HFF-Myc (cell line): ENCODE data around the gene LRIG2.
"Not testable (repeated sequence)": the region's sequence is repeated elsewhere in the genome, so short reads cannot be mapped to it uniquely, and the experiment has no call there.

Experiments
- DNase-seq: peaks from one replicate; pipeline ENCODE4 v3.0.0-alpha.2; 2011; ENCODE audit warnings: low read depth; ENCODE audit errors: extremely low read depth
- H3K4me3 ChIP-seq: replicated peaks from 2 replicates; pipeline ENCODE4 v1.5.1; 2011; ENCODE audit warnings: low read depth, mild to moderate bottlenecking, control low read depth, low read length
- TF ChIP-seq, protein P1 (sequence below): IDR thresholded peaks from 2 replicates; pipeline ENCODE4 v1.5.1; 2012; ENCODE audit warnings: mild to moderate bottlenecking, low read depth, low read length, control low read depth; ENCODE audit errors: missing control alignments

The LRIG2 gene

DNA sequence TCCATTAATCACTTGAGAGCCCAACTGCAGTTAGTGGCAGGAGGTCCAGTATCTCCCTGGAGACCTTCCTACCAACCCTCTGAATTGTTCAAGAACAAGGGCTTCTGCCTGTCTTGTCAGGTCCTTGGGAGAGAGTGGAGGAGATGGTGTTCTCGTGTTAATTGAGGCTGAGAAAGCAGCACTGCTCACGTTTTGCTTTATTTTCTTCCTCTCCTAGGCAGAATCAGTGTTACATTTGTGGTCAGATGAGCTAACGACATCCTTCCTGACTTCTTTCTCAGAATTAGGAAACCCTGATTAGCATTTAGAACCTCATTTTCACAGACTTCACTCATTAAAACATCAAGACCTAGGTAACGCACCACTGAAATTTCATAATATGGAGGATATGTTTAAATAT is 26.4 kb upstream of the LRIG2 start:
- TF ChIP-seq, protein P1, sequence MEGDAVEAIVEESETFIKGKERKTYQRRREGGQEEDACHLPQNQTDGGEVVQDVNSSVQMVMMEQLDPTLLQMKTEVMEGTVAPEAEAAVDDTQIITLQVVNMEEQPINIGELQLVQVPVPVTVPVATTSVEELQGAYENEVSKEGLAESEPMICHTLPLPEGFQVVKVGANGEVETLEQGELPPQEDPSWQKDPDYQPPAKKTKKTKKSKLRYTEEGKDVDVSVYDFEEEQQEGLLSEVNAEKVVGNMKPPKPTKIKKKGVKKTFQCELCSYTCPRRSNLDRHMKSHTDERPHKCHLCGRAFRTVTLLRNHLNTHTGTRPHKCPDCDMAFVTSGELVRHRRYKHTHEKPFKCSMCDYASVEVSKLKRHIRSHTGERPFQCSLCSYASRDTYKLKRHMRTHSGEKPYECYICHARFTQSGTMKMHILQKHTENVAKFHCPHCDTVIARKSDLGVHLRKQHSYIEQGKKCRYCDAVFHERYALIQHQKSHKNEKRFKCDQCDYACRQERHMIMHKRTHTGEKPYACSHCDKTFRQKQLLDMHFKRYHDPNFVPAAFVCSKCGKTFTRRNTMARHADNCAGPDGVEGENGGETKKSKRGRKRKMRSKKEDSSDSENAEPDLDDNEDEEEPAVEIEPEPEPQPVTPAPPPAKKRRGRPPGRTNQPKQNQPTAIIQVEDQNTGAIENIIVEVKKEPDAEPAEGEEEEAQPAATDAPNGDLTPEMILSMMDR, result no peak
- no peak for DNase-seq
- no peak overlapping the region for H3K4me3 ChIP-seq

DNA sequence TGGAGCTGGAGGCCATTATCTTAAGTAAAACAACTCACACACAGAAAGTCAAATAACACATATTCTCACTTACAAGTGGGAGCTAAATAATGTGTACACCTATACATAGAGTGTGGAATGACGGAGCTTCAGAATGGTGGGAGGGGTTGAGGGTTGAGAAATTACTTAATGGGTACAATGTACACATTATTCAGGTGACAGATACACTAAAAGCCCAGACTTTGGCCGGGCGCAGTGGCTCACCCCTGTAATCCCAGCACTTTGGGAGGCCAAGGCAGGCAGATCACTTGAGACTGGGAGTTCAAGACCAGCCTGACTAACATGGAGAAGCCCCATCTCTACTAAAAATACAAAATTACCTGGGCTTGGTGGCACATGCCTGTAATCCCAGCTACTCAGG is 24.9 kb upstream of the LRIG2 start:
- TF ChIP-seq, protein P1, result no peak
- no peak for DNase-seq

DNA sequence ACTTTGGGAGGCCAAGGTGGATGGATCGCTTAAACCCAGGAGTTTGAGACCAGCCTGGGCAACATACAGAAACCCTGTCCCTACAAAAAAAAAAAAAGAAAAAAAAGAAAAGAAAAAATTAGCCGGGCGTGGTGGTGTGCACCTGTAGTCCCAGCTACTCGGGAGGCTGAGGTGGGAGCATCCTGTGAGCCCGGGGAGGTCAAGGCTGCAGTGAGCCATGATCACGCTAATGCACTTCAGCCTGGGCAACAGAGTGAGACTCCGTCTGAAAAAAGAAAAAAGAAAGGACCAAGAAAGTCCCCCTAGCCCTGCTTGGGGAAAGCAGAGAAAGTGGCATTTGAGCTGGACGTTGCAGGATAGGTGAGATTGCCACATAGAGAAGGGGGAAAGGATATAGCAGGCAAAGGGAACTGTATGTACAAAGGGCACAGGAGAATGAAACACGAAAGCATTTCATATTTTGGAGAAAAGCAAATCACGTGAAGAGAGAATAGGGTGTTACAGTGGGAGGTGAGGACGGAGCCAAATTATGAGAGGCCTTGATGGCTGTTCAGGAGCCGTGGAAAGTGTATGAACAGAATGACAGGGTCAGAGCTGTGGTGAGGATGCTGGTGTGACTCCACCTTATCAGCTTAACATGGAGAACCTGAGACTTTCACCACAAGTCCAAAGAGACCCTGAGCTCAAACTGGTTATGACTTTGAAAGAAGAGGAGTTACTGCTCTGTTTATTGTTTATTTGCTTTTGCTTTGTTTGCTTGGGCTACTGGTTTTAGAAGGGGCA is 19.5 kb upstream of the LRIG2 start:
- no peak overlapping the region for H3K4me3 ChIP-seq
- TF ChIP-seq, protein P1, result no peak
- DNase-seq, result no peak

More for the DNA sequence above, 24.9 kb upstream of the LRIG2 start:
- no peak overlapping the region for H3K4me3 ChIP-seq

DNA sequence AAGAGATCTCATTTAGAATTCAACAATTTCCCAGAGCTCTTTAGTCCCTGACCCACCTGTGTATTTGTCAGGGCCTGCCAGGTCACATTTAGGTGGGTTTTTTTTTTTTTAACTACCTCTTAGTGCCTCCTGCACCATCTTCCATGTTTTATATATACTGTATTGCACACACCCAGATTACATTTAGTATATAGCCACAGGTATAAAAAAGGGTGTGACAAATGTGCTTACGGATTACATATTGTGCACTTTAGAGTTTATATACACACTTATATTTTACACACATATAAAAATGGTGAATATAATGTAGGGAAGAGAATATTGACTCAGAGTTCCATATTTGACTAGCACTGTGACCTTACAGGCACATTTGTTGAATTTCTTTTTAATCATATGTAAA is 17.4 kb upstream of the LRIG2 start:
- TF ChIP-seq, protein P1, result no peak
- no peak overlapping the region for H3K4me3 ChIP-seq
- DNase-seq, result no peak

DNA sequence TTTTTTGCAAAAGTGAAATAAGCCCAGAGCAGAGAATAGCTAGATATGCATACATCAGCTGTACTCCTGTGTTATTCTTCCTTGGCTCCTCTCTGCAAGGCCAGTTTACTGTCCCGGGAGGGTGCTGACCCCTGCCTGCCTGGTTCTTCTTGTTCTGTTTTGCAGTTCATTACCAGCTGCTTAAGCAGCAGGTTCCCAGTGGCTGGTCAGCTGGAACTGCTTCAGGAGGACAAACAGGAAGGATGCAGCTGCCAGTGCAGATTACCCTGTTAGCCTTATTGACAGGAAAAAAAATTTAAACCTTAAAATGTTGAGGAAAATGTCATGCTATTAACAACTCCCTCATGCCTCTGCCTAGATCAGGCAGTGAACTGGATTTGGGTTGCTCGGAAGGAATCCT is 16.0 kb upstream of the LRIG2 start:
- no peak overlapping the region for H3K4me3 ChIP-seq
- no peak for DNase-seq
- TF ChIP-seq, protein P1, result no peak

DNA sequence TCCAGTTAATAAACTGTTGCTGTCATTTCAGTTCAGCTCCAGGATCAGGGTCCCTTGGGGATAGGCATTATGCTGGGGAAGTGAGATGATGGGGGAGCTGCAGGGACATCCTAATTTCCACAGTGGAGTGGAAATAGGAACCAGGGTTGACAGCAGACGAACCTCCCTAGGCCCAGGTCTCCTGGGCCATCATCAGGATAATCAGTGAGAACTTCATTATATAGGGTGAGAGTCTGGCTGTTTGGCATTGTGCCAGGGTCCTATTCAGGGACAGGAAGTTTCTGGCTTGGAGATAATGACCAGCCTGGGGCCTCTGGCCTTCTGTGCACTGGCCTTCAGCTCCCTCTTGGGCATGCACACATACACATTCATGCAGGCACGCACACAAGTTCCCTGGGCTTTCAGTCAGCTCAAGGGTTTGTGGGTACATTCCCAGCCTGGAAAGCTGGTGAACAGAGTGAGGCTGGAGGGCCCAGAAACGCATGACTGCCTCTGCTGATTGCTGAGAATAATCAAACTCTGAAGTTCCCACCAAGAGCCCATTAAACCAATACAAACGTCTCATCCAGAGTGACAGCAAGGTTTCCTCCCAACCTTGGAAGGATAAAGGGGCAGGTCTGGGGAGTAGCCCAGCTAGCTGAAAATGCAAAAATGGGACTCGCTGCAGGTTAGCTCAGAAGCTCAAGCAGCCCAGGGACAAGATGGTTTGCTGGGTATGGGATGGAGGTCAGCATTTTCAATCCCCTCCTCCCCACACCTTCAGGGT is 13.9 kb upstream of the LRIG2 start:
- DNase-seq, result no peak
- H3K4me3 ChIP-seq, result no peak overlapping the region
- TF ChIP-seq, protein P1, result no peak

DNA sequence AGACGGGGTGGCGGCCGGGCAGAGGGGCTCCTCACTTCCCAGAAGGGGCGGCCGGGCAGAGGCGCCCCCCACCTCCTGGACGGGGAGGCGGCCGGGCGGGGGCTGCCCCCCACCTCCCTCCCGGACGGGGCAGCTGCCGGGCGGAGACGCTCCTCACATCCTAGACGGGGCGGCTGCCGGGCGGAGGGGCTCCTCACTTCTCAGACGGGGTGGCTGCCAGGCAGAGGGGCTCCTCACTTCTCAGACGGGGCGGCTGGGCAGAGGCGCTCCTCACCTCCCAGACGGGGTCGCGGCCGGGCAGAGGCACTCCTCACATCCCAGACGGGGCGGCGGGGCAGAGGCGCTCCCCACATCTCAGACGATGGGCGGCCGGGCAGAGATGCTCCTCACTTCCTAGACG is 9.5 kb upstream of the LRIG2 start:
- DNase-seq, result not testable (repeated sequence)

More for the DNA sequence above, 9.5 kb upstream of the LRIG2 start:
- not testable (repeated sequence) for H3K4me3 ChIP-seq
